Measurements from ENCODE around the gene LIN7A. TPM values are rescaled to one million over a fixed set of nuclear protein-coding genes. Genes with fewer than 3 reads are reported as not detected.

Gene LIN7A
- total and polyA plus RNA-seq, 7 donors: 0.60 to 10.7 (median 4.6) TPM

GRCh38 chr12:80935111-80935510 lies 2.6 kb downstream of the LIN7A start:
- Histone ChIP-seq H3K9me3 (no peaks in the 10 kb centered on the region), H3K36me3 (no peaks in the 10 kb centered on the region), H3K27me3 (peaks cover 0 to 13% (median 6%) of the 10 kb centered on the region in 3 donors), H3K27ac (no peak overlapping the region), H3K4me3 (no peak overlapping the region), H3K4me1 (peaks cover 0 to 14% (median 3%) of the 10 kb centered on the region in 4 donors)
- intact Hi-C loops (cut with DNase I): loop anchor here (10.0 kb wide), 1 partner anchor 330 kb away; no protein-coding TSS in a partner anchor
- TF ChIP-seq POLR2A (IDR thresholded peaks at IDR 0.05): no peak
- no peak for TF ChIP-seq POLR2AphosphoS5 (IDR thresholded peaks at IDR 0.05)
- no peak for DNase-seq
- WGBS, 2 donors: 81 to 87% methylated on average over 2 of the region's 2 CpGs

- H3K4me1 ChIP-seq: no peaks in the 10 kb centered on the region
- no peak for DNase-seq
- H3K27ac ChIP-seq: no peak overlapping the region
- H3K27me3 ChIP-seq: no peaks in the 10 kb centered on the region
- intact Hi-C loops (cut with DNase I): no loop called here
- no peaks in the 10 kb centered on the region for H3K9me3 ChIP-seq
- TF ChIP-seq EP300 (IDR thresholded peaks at IDR 0.05): no peak
- no peak for TF ChIP-seq CTCF (IDR thresholded peaks at IDR 0.05)
- TF ChIP-seq POLR2A (IDR thresholded peaks at IDR 0.05): no peak
- TF ChIP-seq POLR2AphosphoS5 (IDR thresholded peaks at IDR 0.05): no peak
- no peaks in the 10 kb centered on the region for H3K36me3 ChIP-seq
- WGBS, 2 donors: 26 to 64% methylated on average over 1 of the region's 1 CpG
- no peak overlapping the region for H3K4me3 ChIP-seq
Observed at GRCh38 chr12:80925983-80926382, 11.8 kb downstream of the LIN7A start.

- TF ChIP-seq POLR2AphosphoS5 (IDR thresholded peaks at IDR 0.05): no peak
- no peak for TF ChIP-seq EP300 (IDR thresholded peaks at IDR 0.05)
- no peak for TF ChIP-seq POLR2A (IDR thresholded peaks at IDR 0.05)
- no peak for TF ChIP-seq CTCF (IDR thresholded peaks at IDR 0.05)
- H3K36me3 ChIP-seq: no peaks in the 10 kb centered on the region
- no peak overlapping the region for H3K27ac ChIP-seq
- H3K4me3 ChIP-seq: no peak overlapping the region
- intact Hi-C loops (cut with DNase I): no loop called here
- no peak for DNase-seq
- H3K27me3 ChIP-seq: no peaks in the 10 kb centered on the region
- 89 to 92% methylated on average over 2 of the region's 2 CpGs for WGBS, 2 donors
- H3K9me3 ChIP-seq: no peaks in the 10 kb centered on the region
- H3K4me1 ChIP-seq: no peaks in the 10 kb centered on the region
Observed at GRCh38 chr12:80925237-80925636, 12.5 kb downstream of the LIN7A start.

- no peak overlapping the region for H3K4me3 ChIP-seq
- intact Hi-C loops (cut with DNase I): no loop called here
- no peaks in the 10 kb centered on the region for H3K9me3 ChIP-seq
- H3K27me3 ChIP-seq: no peaks in the 10 kb centered on the region
- no peaks in the 10 kb centered on the region for H3K36me3 ChIP-seq
- WGBS, 2 donors: 81 to 83% methylated on average over 2 of the region's 2 CpGs
- no peaks in the 10 kb centered on the region for H3K4me1 ChIP-seq
- TF ChIP-seq CTCF (IDR thresholded peaks at IDR 0.05) (no peak), POLR2A (IDR thresholded peaks at IDR 0.05) (no peak), EP300 (IDR thresholded peaks at IDR 0.05) (no peak), POLR2AphosphoS5 (IDR thresholded peaks at IDR 0.05) (no peak)
- H3K27ac ChIP-seq: no peak overlapping the region
- no peak for DNase-seq
Observed at GRCh38 chr12:80924437-80924836, 13.3 kb downstream of the LIN7A start.

GRCh38 chr12:80920006-80920405 lies 17.7 kb downstream of the LIN7A start:
- H3K4me1 ChIP-seq: no peaks in the 10 kb centered on the region
- H3K9me3 ChIP-seq: no peaks in the 10 kb centered on the region
- TF ChIP-seq EP300 (IDR thresholded peaks at IDR 0.05) (no peak), POLR2AphosphoS5 (IDR thresholded peaks at IDR 0.05) (no peak), CTCF (IDR thresholded peaks at IDR 0.05) (no peak)
- intact Hi-C loops (cut with DNase I): no loop called here
- no peak overlapping the region for H3K27ac ChIP-seq
- no peaks in the 10 kb centered on the region for H3K36me3 ChIP-seq
- H3K4me3 ChIP-seq: no peak overlapping the region
- H3K27me3 ChIP-seq: no peaks in the 10 kb centered on the region
- 96 to 97% methylated on average over 4 of the region's 4 CpGs for WGBS, 2 donors
- DNase-seq: no peak
